Suprapubic skin (tissue), 4 donors: ENCODE data around the gene PARVB. TPM values are rescaled to one million over a fixed set of nuclear protein-coding genes. Genes with fewer than 3 reads are reported as not detected.

ENCODE experiments used
- DNase-seq, 2 donors: peaks; one replicate each; pipeline ENCODE4 v3.0.0-alpha.2; 2019; ENCODE audit warnings: low spot score in 2 of 2
- H3K27ac ChIP-seq: fragments of 200-600 bp; sonication (generic); one replicate; pipeline ENCODE4 v1.5.1; 2019
- H3K27me3 ChIP-seq: fragments of 200-600 bp; sonication (generic); one replicate; pipeline ENCODE4 v1.5.1; 2019
- H3K36me3 ChIP-seq: fragments of 200-600 bp; sonication (generic); one replicate; pipeline ENCODE4 v1.5.1; 2019
- H3K4me1 ChIP-seq: fragments of 200-600 bp; sonication (generic); one replicate; pipeline ENCODE4 v1.5.1; 2019
- H3K4me3 ChIP-seq: fragments of 200-600 bp; sonication (generic); one replicate; pipeline ENCODE4 v1.5.1; 2019; ENCODE audit warnings: mild to moderate bottlenecking
- H3K9me3 ChIP-seq: fragments of 200-600 bp; sonication (generic); one replicate; pipeline ENCODE4 v1.5.1; 2019
- CTCF ChIP-seq, 2 donors: fragments of 200-600 bp in 1 of 2; fragments of 450-650 bp in 1 of 2; sonication (generic) in 1 of 2; IDR thresholded peaks; one replicate each; pipeline ENCODE4 v1.5.1; 2016 to 2019; ENCODE audit warnings: antibody characterized with exemption in 2 of 2, mild to moderate bottlenecking in 1 of 2, moderate library complexity in 1 of 2
- EP300 ChIP-seq: sonication (generic); formaldehyde crosslinking; IDR thresholded peaks from one replicate; pipeline ENCODE4 v1.6.1; 2017; ENCODE audit warnings: antibody characterized with exemption
- POLR2A ChIP-seq, 2 donors: fragments of 450-650 bp; IDR thresholded peaks; one replicate each; pipeline ENCODE4 v1.6.1; 2017; ENCODE audit warnings: antibody characterized with exemption in 2 of 2, mild to moderate bottlenecking in 2 of 2, moderate library complexity in 2 of 2
- POLR2AphosphoS5 ChIP-seq, 3 donors: sonication (generic); formaldehyde crosslinking; IDR thresholded peaks; one replicate each; pipeline ENCODE4 v1.6.1; 2017; ENCODE audit warnings: antibody characterized with exemption in 3 of 3
- WGBS: methylation state at CpG from one replicate; pipeline ENCODE4 v1.1.5; 2018; 5-methylcytosine and 5-hydroxymethylcytosine counted together
- total RNA-seq, 4 donors: library from RNA; depleted of rRNA; stranded (reverse); fragments of >200 nt; gene quantifications; one replicate each; pipeline ENCODE4 v1.1.0, GENCODE V29; 2016

PARVB gene
- total RNA-seq, 4 donors from 2014 or later: 9.7 to 17.8 (median 13.3) TPM

DNA sequence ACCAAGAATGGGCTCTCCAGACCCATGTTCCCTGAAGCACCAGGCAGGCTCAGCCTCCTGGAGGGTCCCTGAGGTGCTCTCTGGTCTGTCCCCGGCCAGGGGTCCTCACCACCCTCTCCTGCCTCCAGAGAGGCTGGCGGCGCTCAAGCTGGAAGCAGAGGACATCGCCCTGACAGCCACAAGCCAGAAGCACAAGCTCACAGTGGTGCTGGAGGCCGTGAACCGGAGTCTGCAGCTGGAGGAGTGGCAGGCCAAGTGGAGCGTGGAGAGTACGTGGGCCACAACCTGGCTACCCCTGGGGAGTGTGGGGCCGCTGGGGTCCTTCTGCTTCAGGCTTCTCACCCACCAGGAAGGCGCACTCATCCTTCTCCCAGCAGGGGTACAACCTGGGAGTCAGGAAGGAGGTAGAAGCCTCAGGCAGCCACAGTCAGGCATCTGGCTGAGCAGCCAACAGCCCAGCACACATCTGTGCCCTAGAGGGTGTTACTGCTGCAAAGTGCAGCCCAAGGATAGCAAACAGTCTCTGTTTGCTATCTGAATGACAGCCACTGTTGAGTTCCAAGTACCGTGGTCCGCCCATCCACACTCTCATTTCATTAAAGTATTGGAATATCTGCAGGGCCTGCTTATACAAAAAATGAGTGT lies 165.0 kb downstream of the PARVB start:
- H3K36me3 ChIP-seq: no peaks in the 10 kb centered on the region
- no peaks in the 10 kb centered on the region for H3K27me3 ChIP-seq
- DNase-seq: no peak
- no peaks in the 10 kb centered on the region for H3K9me3 ChIP-seq
- 89% methylated on average over 5 of the region's 12 CpGs for WGBS
- H3K4me3 ChIP-seq: no peak overlapping the region
- H3K27ac ChIP-seq: no peak overlapping the region
- TF ChIP-seq POLR2AphosphoS5 (IDR thresholded peaks at IDR 0.05): no peak
- TF ChIP-seq EP300: no peak
- TF ChIP-seq POLR2A (IDR thresholded peaks at IDR 0.05): no peak
- TF ChIP-seq CTCF (IDR thresholded peaks at IDR 0.05): no peak
- no peaks in the 10 kb centered on the region for H3K4me1 ChIP-seq

GRCh38 chr22:44190381-44190976 lies 166.4 kb downstream of the PARVB start:
- Histone ChIP-seq H3K27me3 (peaks cover 7% of the 10 kb centered on the region), H3K4me1 (no peaks in the 10 kb centered on the region), H3K4me3 (no peak overlapping the region), H3K9me3 (no peaks in the 10 kb centered on the region), H3K27ac (no peak overlapping the region), H3K36me3 (no peaks in the 10 kb centered on the region)
- 71% methylated on average over 11 of the region's 12 CpGs for whole genome bisulfite sequencing
- peak in 1 of 2 donors; percentile 61 for DNase-seq
- no peak for TF ChIP-seq CTCF (IDR thresholded peaks at IDR 0.05)
- no peak for TF ChIP-seq EP300
- TF ChIP-seq POLR2A (IDR thresholded peaks at IDR 0.05): no peak
- no peak for TF ChIP-seq POLR2AphosphoS5 (IDR thresholded peaks at IDR 0.05)

DNA sequence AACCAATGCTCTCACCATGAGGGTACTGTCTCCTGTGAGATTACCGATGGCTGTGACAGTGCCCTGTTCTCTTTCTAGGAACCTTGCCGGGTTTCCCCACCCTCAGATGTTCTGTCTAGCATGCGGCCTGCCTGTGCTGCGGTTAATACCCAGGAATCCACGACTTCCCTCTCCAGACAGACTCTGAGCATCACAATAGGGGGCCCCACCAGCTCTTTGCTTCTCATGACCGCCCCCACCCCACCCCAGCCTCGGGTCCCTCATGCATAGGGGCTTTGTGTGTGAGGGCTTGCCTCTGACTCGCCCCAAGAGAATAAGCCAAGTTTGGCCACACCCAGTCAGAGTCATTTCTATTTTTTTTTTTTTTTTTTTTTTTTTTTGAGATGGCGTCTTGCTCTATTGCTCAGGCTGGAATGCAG lies 166.9 kb downstream of the PARVB start:
- peaks cover 12% of the 10 kb centered on the region for H3K27me3 ChIP-seq
- TF ChIP-seq POLR2A (IDR thresholded peaks at IDR 0.05) (no peak), POLR2AphosphoS5 (IDR thresholded peaks at IDR 0.05) (no peak), CTCF (IDR thresholded peaks at IDR 0.05) (no peak), EP300 (no peak)
- no peaks in the 10 kb centered on the region for H3K9me3 ChIP-seq
- DNase-seq: no peak
- H3K36me3 ChIP-seq: no peaks in the 10 kb centered on the region
- no peaks in the 10 kb centered on the region for H3K4me1 ChIP-seq
- no peak overlapping the region for H3K27ac ChIP-seq
- 24% methylated on average over 9 of the region's 9 CpGs for WGBS
- no peak overlapping the region for H3K4me3 ChIP-seq

- WGBS: 81% methylated on average over 6 of the region's 8 CpGs
- Histone ChIP-seq H3K4me3 (no peak overlapping the region), H3K27ac (no peak overlapping the region), H3K27me3 (peaks cover 23% of the 10 kb centered on the region), H3K9me3 (no peaks in the 10 kb centered on the region), H3K36me3 (no peaks in the 10 kb centered on the region), H3K4me1 (no peaks in the 10 kb centered on the region)
- peak in 1 of 2 donors; percentile 64 for DNase-seq
- no peak for TF ChIP-seq POLR2AphosphoS5 (IDR thresholded peaks at IDR 0.05)
- TF ChIP-seq CTCF (IDR thresholded peaks at IDR 0.05): no peak
- TF ChIP-seq EP300: no peak
- TF ChIP-seq POLR2A (IDR thresholded peaks at IDR 0.05): no peak
Measured at GRCh38 chr22:44192098-44192815, 168.2 kb downstream of the PARVB start.
